Smooth muscle cell (in vitro differentiated cells): ENCODE measurements around the gene FEZF2. TPM values are rescaled to one million over a fixed set of nuclear protein-coding genes. Genes with fewer than 3 reads are reported as not detected.

Experiments used
- DNase-seq: peaks from one replicate; lab custom pipeline; 2025; ENCODE audit not compliant: unreplicated experiment; lab: John Stamatoyannopoulos, UW
- H2AFZ ChIP-seq: fragments of 200-600 bp; sonication (generic); 2 replicates; pipeline ENCODE4 v1.6.0; 2016; ENCODE audit warnings: antibody characterized with exemption, low read depth, mild to moderate bottlenecking
- H3F3A ChIP-seq: fragments of 200-600 bp; sonication (generic); 2 replicates; pipeline ENCODE4 v1.6.0; 2017; ENCODE audit warnings: antibody characterized with exemption, low read depth
- H3K27ac ChIP-seq: fragments of 200-600 bp; sonication (generic); 2 replicates; pipeline ENCODE4 v1.5.1; 2016; ENCODE audit warnings: low read depth, mild to moderate bottlenecking
- H3K27me3 ChIP-seq: fragments of 200-600 bp; sonication (generic); 2 replicates; pipeline ENCODE4 v1.6.1; 2016; ENCODE audit warnings: low read depth, mild to moderate bottlenecking
- H3K36me3 ChIP-seq: fragments of 200-600 bp; sonication (generic); 2 replicates; pipeline ENCODE4 v1.5.1; 2016; ENCODE audit warnings: low read depth
- H3K4me1 ChIP-seq: fragments of 200-600 bp; sonication (generic); 2 replicates; pipeline ENCODE4 v1.5.1; 2016; ENCODE audit warnings: low read depth
- H3K4me2 ChIP-seq: fragments of 200-600 bp; sonication (generic); 2 replicates; pipeline ENCODE4 v1.6.0; 2016; ENCODE audit warnings: mild to moderate bottlenecking
- H3K4me3 ChIP-seq: fragments of 200-600 bp; sonication (generic); 2 replicates; pipeline ENCODE4 v1.5.1; 2016; ENCODE audit warnings: mild to moderate bottlenecking
- H3K79me2 ChIP-seq: fragments of 200-600 bp; sonication (generic); 2 replicates; pipeline ENCODE4 v1.6.0; 2016; ENCODE audit warnings: low read depth, mild to moderate bottlenecking
- H3K9ac ChIP-seq: fragments of 200-600 bp; sonication (generic); 2 replicates; pipeline ENCODE4 v1.6.0; 2016; ENCODE audit warnings: low read depth
- H3K9me3 ChIP-seq: fragments of 200-600 bp; sonication (generic); replicated peaks from 2 replicates; pipeline ENCODE4 v1.5.1; 2016; ENCODE audit warnings: low read depth
- H4K20me1 ChIP-seq: fragments of 200-600 bp; sonication (generic); 2 replicates; pipeline ENCODE4 v1.6.0; 2016; ENCODE audit warnings: low read depth
- CTCF ChIP-seq: fragments of 200-600 bp; sonication (generic); IDR thresholded peaks from 2 replicates; pipeline ENCODE4 v1.5.1; 2017; ENCODE audit warnings: borderline replicate concordance, mild to moderate bottlenecking, antibody characterized with exemption; ENCODE audit not compliant: insufficient read depth, poor library complexity, severe bottlenecking
- WGBS: methylation state at CpG from one replicate; pipeline ENCODE4 v1.1.7; 2016; ENCODE audit warnings: low lambda C conversion rate; 5-methylcytosine and 5-hydroxymethylcytosine counted together
- polyA plus RNA-seq: library from polyadenylated mRNA; unstranded; fragments of >200 nt; fragmentation: Nextera tagmentation; extraction: Ambion mirVana; gene quantifications from 2 replicates; pipeline ENCODE4 v1.2.1, GENCODE V29; 2016
- total RNA-seq: library from RNA; depleted of rRNA; stranded (reverse); fragments of >200 nt; gene quantifications from 2 replicates; pipeline ENCODE4 v1.2.3, GENCODE V29; 2014

Gene FEZF2
- total and polyA plus RNA-seq, 2 experiments from 2014 or later: not detected

GRCh38 chr3:62376906-62377877 is 3.8 kb upstream of the FEZF2 start:
- 15% methylated on average over 63 of the region's 65 CpGs for WGBS
- H3K27me3 ChIP-seq: peaks cover 100% of the 10 kb centered on the region
- no peaks in the 10 kb centered on the region for H3K9me3 ChIP-seq
- no peak overlapping the region for H3K4me3 ChIP-seq
- no peak for DNase-seq
- no peak for TF ChIP-seq CTCF
- H3K27ac ChIP-seq: no peak overlapping the region
- no peak overlapping the region for H2AFZ ChIP-seq
- H3K4me1 ChIP-seq: peaks cover 53% of the 10 kb centered on the region
- H4K20me1 ChIP-seq: no peaks in the 10 kb centered on the region
- no peak overlapping the region for H3K4me2 ChIP-seq
- H3F3A ChIP-seq: no peaks in the 10 kb centered on the region
- no peak overlapping the region for H3K9ac ChIP-seq
- no peaks in the 10 kb centered on the region for H3K36me3 ChIP-seq
- H3K79me2 ChIP-seq: no peaks in the 10 kb centered on the region

GRCh38 chr3:62376454-62376720 is 3.0 kb upstream of the FEZF2 start:
- Histone ChIP-seq H3K27ac (no peak overlapping the region), H3K4me3 (no peak overlapping the region), H3K9me3 (no peaks in the 10 kb centered on the region), H3K4me2 (no peak overlapping the region), H4K20me1 (no peaks in the 10 kb centered on the region), H3K36me3 (no peaks in the 10 kb centered on the region), H3K79me2 (no peaks in the 10 kb centered on the region), H2AFZ (no peak overlapping the region), H3F3A (no peaks in the 10 kb centered on the region), H3K27me3 (peaks cover 100% of the 10 kb centered on the region), H3K4me1 (peaks cover 53% of the 10 kb centered on the region), H3K9ac (no peak overlapping the region)
- TF ChIP-seq CTCF: no peak
- DNase-seq: no peak
- WGBS: 60% methylated on average over 3 of the region's 3 CpGs

GRCh38 chr3:62375655-62376453 is 2.5 kb upstream of the FEZF2 start:
- Histone ChIP-seq H4K20me1 (no peaks in the 10 kb centered on the region), H3K27ac (no peak overlapping the region), H3K4me1 (peaks cover 55% of the 10 kb centered on the region), H3K4me3 (no peak overlapping the region), H3K79me2 (no peaks in the 10 kb centered on the region), H3K4me2 (no peak overlapping the region), H3K36me3 (no peaks in the 10 kb centered on the region), H3K9ac (no peak overlapping the region), H3F3A (no peaks in the 10 kb centered on the region), H2AFZ (no peak overlapping the region), H3K27me3 (peaks cover 100% of the 10 kb centered on the region), H3K9me3 (no peaks in the 10 kb centered on the region)
- 24% methylated on average over 14 of the region's 14 CpGs for WGBS
- DNase-seq: no peak
- no peak for TF ChIP-seq CTCF
